AG04450 (cell line): ENCODE measurements around the gene PPDPF. TPM values are rescaled to one million over a fixed set of nuclear protein-coding genes. Genes with fewer than 3 reads are reported as not detected.
"Not testable (repeated sequence)": the region's sequence is repeated elsewhere in the genome, so short reads cannot be mapped to it uniquely, and the experiment has no call there.

Experiments
- CTCF ChIA-PET: fragments of 300-600, 350-600 bp; formaldehyde crosslinking; extraction: SDS; loops from one replicate; lab custom pipeline; 2022; ENCODE audit warnings: antibody characterized with exemption, inconsistent platforms; lab: Charles Lee
- POLR2A ChIA-PET: fragments of 350-600 bp; formaldehyde crosslinking; extraction: SDS; loops from one replicate; lab custom pipeline; 2021; ENCODE audit warnings: antibody characterized with exemption, inconsistent platforms; lab: Yijun Ruan, JAX
- DNase-seq: peaks from one replicate; pipeline ENCODE4 v3.0.0-alpha.2; 2011; ENCODE audit warnings: low read depth, low spot score
- H3K27ac ChIP-seq: one replicate; pipeline ENCODE4 v1.5.1; 2012; ENCODE audit warnings: low read depth, low read length, control low read depth
- H3K27me3 ChIP-seq: one replicate; pipeline ENCODE4 v1.6.0; 2012; ENCODE audit warnings: low read length; ENCODE audit not compliant: control insufficient read depth, insufficient read depth
- H3K4me3 ChIP-seq: 2 replicates; pipeline ENCODE4 v1.5.1; 2011; ENCODE audit warnings: mild to moderate bottlenecking, low read depth, low read length, control low read depth
- H3K9me3 ChIP-seq: 2 replicates; pipeline ENCODE4 v1.5.1; 2012; ENCODE audit warnings: low read length; ENCODE audit not compliant: control insufficient read depth, insufficient read depth
- CTCF ChIP-seq: IDR thresholded peaks from 2 replicates; pipeline ENCODE4 v1.5.1; 2011; ENCODE audit warnings: low read depth, low read length, control low read depth, inconsistent platforms
- polyA plus RNA-seq: library from polyadenylated mRNA; depleted of rRNA; stranded (reverse); fragments of >200 nt; gene quantifications from 2 replicates; pipeline ENCODE4 v1.2.3, GENCODE V29; 2011

Gene PPDPF
- polyA plus RNA-seq, 1 experiment, result 13.5 TPM

GRCh38 chr20:63505723-63506122, 14.8 kb upstream of the PPDPF start:
- Histone ChIP-seq H3K9me3 (peaks cover 21% of the 10 kb centered on the region), H3K27me3 (peaks cover 39% of the 10 kb centered on the region), H3K27ac (no peak overlapping the region), H3K4me3 (no peak overlapping the region)
- POLR2A ChIA-PET, result no interaction called here
- TF ChIP-seq CTCF, result no peak
- no peak for DNase-seq
- CTCF ChIA-PET, result no interaction called here

GRCh38 chr20:63507083-63507743, 13.4 kb upstream of the PPDPF start:
- H3K9me3 ChIP-seq, result peaks cover 21% of the 10 kb centered on the region
- no peak overlapping the region for H3K27ac ChIP-seq
- TF ChIP-seq CTCF, result no peak
- DNase-seq, result no peak
- CTCF ChIA-PET, result interaction anchor here (2.0 kb wide), 1 partner anchor 11 kb away, joined by 11 read pairs; no protein-coding TSS in a partner anchor
- POLR2A ChIA-PET, result interaction anchor here (0.6 kb wide), 1 partner anchor 328 kb away, joined by 5 read pairs; no protein-coding TSS in a partner anchor
- peaks cover 35% of the 10 kb centered on the region for H3K27me3 ChIP-seq
- H3K4me3 ChIP-seq, result no peak overlapping the region

GRCh38 chr20:63508072-63508768, 12.3 kb upstream of the PPDPF start:
- no peak for DNase-seq
- no peak overlapping the region for H3K27ac ChIP-seq
- ChIA-PET CTCF (interaction anchor here (2.0 kb wide), 1 partner anchor 12 kb away, joined by 11 read pairs; no protein-coding TSS in a partner anchor), POLR2A (no interaction called here)
- peaks cover 21% of the 10 kb centered on the region for H3K9me3 ChIP-seq
- peaks cover 33% of the 10 kb centered on the region for H3K27me3 ChIP-seq
- no peak for TF ChIP-seq CTCF
- H3K4me3 ChIP-seq, result no peak overlapping the region

GRCh38 chr20:63509088-63509564, 11.4 kb upstream of the PPDPF start:
- Histone ChIP-seq H3K27ac (no peak overlapping the region), H3K4me3 (no peak overlapping the region), H3K27me3 (peaks cover 30% of the 10 kb centered on the region), H3K9me3 (peaks cover 21% of the 10 kb centered on the region)
- POLR2A ChIA-PET, result interaction anchor here (1.1 kb wide), 1 partner anchor 12 kb away, joined by 4 read pairs; the partner anchor contains the start of gene PPDPF
- CTCF ChIA-PET, result interaction anchor here (2.0 kb wide), 1 partner anchor 13 kb away, joined by 11 read pairs; no protein-coding TSS in a partner anchor
- DNase-seq, result no peak
- TF ChIP-seq CTCF, result no peak

- TF ChIP-seq CTCF, result no peak
- DNase-seq, result no peak
- POLR2A ChIA-PET, result no interaction called here
- Histone ChIP-seq H3K4me3 (no peak overlapping the region), H3K27ac (no peak overlapping the region), H3K27me3 (peaks cover 12% of the 10 kb centered on the region), H3K9me3 (peaks cover 6% of the 10 kb centered on the region; the same call in 1 of the 2 replicates)
- CTCF ChIA-PET, result no interaction called here
Measured at GRCh38 chr20:63513207-63513606, 7.4 kb upstream of the PPDPF start.

GRCh38 chr20:63514520-63514919, 6.0 kb upstream of the PPDPF start:
- H3K9me3 ChIP-seq, DNase-seq, CTCF ChIA-PET, POLR2A ChIA-PET, H3K27ac ChIP-seq, H3K4me3 ChIP-seq: not testable (repeated sequence)
- H3K27me3 ChIP-seq, result peaks cover 12% of the 10 kb centered on the region
